ENCODE data around the gene BRD3OS. TPM values are rescaled to one million over a fixed set of nuclear protein-coding genes. Genes with fewer than 3 reads are reported as not detected.

BRD3OS gene
- total RNA-seq (2014; rRNA removed), result 13.6 and 19.9 TPM in 2 replicates
- percentile 49 among the genes with signal in this experiment for Bru-seq, nascent RNA
- BruChase-seq, experiment 1, labeled RNA remaining after a 6-hour chase, result percentile 78 among the genes with signal in this experiment
- BruChase-seq, experiment 2, labeled RNA remaining after a 2-hour chase, result percentile 63 among the genes with signal in this experiment
- long read RNA-seq, full-length matches to known transcripts, result 32 of 60 reads
- long read RNA-seq, partial matches to known transcripts, result 10 of 60 reads
- long read RNA-seq, other reads (novel, unspliced or antisense), result 18 of 60 reads

GRCh38 chr9:134024828-134025605, at the start of gene BRD3OS:
Gene BRD3OS (plus strand): TSS chr9:134025481. CDS start chr9:134026748, 1,267 bp downstream.
- peak within 1 kb of the TSS; percentile 83 for H3K4me3 ChIP-seq (ENCODE audit: low read length)
- no TSS peak for BruUV-seq (replicated peaks)
- H3K27me3 ChIP-seq (ENCODE audit: low read length), result no peaks in the 10 kb centered on the region
- ATAC-seq, result peak; percentile 86
- peak within 1 kb of the TSS; percentile 86 for H2AFZ ChIP-seq (ENCODE audit: low read length)
- H3K9me2 ChIP-seq (replicated peaks; ENCODE audit: low read length), result no peaks in the 10 kb centered on the region
- ChIA-PET CTCF (interaction anchor here (0.6 to 1.1 kb wide), 2 partner anchors 17 to 369 kb away, joined by 3 to 10 read pairs; no protein-coding TSS in a partner anchor), POLR2A (ENCODE audit: unreplicated experiment) (interaction anchor here (0.5 to 0.6 kb wide), 3 partner anchors 111 to 268 kb away, joined by 5 to 19 read pairs (median 16); partner anchors contain the start of gene WDR5)
- H3K9me3 ChIP-seq (ENCODE audit: low read length), result no peaks in the 10 kb centered on the region
- TF ChIP-seq CTCF (conservative IDR thresholded peaks at IDR 0.05; ENCODE audit: low read depth, low read length) (no peak), EZH2 (IDR thresholded peaks at IDR 0.05; ENCODE audit: low read length, unreplicated experiment) (no peak), EZH2phosphoT487 (IDR thresholded peaks at IDR 0.05; ENCODE audit: borderline replicate concordance, low read length) (no peak)
- no peak within 1 kb of the TSS for H3K27ac ChIP-seq (ENCODE audit: low read length)
- H3K9ac ChIP-seq (ENCODE audit: low read length), result peak within 1 kb of the TSS; percentile 63
- no peaks in the 10 kb centered on the region for H3F3A ChIP-seq (ENCODE audit: low read length, unreplicated experiment)
- no peaks in the 10 kb centered on the region for H3K36me3 ChIP-seq (ENCODE audit: low read depth, low read length)
- H3K79me2 ChIP-seq (ENCODE audit: low read length), result no peaks in the 10 kb centered on the region
- peak within 1 kb of the TSS; percentile 89 for H3K4me2 ChIP-seq (ENCODE audit: low read length)
- intact Hi-C loops (cut with micrococcal nuclease), result loop anchor here (2.0 kb wide), 1 partner anchor 44 kb away; the partner anchor contains the start of gene BRD3
- DNase-seq, result peak; percentile 93
- peaks cover 4% of the 10 kb centered on the region for H3K4me1 ChIP-seq (ENCODE audit: insufficient read depth, low read length)
- no peaks in the 10 kb centered on the region for H4K20me1 ChIP-seq (ENCODE audit: low read length)

- no peaks in the 10 kb centered on the region for H3K9me2 ChIP-seq (replicated peaks; ENCODE audit: low read length)
- no peak overlapping the region for H3K9ac ChIP-seq (ENCODE audit: low read length)
- no peaks in the 10 kb centered on the region for H3K27me3 ChIP-seq (ENCODE audit: low read length)
- ATAC-seq, result no peak
- CTCF ChIA-PET, result interaction anchor here (0.7 kb wide), 1 partner anchor 232 kb away, joined by 8 read pairs; no protein-coding TSS in a partner anchor
- BruUV-seq (replicated peaks), result no TSS peak
- no peak overlapping the region for H3K4me2 ChIP-seq (ENCODE audit: low read length)
- DNase-seq, result no peak
- POLR2A ChIA-PET (ENCODE audit: unreplicated experiment), result no interaction called here
- no peak for TF ChIP-seq EZH2phosphoT487 (IDR thresholded peaks at IDR 0.05; ENCODE audit: borderline replicate concordance, low read length)
- TF ChIP-seq EZH2 (IDR thresholded peaks at IDR 0.05; ENCODE audit: low read length, unreplicated experiment), result no peak
- no peak for TF ChIP-seq CTCF (conservative IDR thresholded peaks at IDR 0.05; ENCODE audit: low read depth, low read length)
- H3K4me1 ChIP-seq (ENCODE audit: insufficient read depth, low read length), result peaks cover 13% of the 10 kb centered on the region
- intact Hi-C loops (cut with micrococcal nuclease), result no loop called here
- no peaks in the 10 kb centered on the region for H3F3A ChIP-seq (ENCODE audit: low read length, unreplicated experiment)
- H3K4me3 ChIP-seq (ENCODE audit: low read length), result no peak overlapping the region
- H2AFZ ChIP-seq (ENCODE audit: low read length), result no peak overlapping the region
- H4K20me1 ChIP-seq (ENCODE audit: low read length), result peaks cover 29% of the 10 kb centered on the region
- no peaks in the 10 kb centered on the region for H3K9me3 ChIP-seq (ENCODE audit: low read length)
- no peaks in the 10 kb centered on the region for H3K36me3 ChIP-seq (ENCODE audit: low read depth, low read length)
- peaks cover 89% of the 10 kb centered on the region for H3K79me2 ChIP-seq (ENCODE audit: low read length)
- H3K27ac ChIP-seq (ENCODE audit: low read length), result no peak overlapping the region
Measured at GRCh38 chr9:133975511-133975910, 49.8 kb upstream of the BRD3OS start.
